T-helper 22 cell (primary cell): Measurements from ENCODE around the gene LRRN1.

Experiments
- DNase-seq: peaks from one replicate; pipeline ENCODE4 v3.0.0-alpha.2; 2020; ENCODE audit warnings: low read depth

The LRRN1 gene

DNA sequence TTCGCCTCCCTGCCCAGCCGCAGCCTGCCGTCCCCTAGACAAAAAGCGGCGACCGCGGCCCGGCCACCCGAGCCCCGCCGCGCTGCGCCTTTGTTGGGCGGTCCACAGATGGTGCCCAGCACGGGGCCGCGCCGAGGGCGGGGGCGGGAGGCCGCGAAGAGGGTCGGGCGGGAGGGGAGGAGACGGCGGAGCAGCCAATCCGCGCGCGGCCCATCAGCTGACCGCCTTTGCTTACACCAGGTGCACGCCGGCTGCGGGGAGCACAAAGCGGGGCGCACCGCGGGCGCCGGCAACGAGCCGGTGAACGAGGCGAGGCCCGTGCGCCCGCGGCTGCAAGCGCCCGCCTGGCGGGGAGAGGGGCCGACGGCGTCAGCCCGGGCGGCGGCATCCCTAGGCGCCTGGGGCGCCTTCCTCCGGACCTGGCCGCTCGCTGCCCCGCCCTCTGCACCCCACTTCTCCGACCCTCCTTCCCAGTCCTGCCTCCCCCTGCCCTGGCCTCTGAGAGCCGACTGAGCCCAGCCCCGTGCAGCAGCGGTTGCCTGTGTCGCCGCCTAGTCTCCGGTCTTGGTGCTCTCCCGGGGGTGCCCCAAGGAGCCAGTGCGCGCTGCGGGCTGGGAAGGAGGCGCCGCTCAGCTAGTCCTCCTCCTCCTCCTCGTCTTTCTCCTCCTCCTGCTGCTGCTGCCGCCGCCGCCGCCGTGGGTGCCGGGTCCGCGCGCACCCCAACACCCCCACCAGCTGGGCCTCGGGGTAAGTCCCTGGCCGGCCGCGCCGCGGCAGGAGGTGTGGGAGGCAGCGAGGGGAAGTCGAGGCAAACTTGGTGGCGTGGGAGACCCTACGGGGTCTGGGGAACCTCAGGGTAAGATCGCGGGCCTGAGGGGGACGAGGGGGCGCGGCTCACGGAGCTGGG lies at the start of gene LRRN1:
Gene LRRN1, plus strand, starts transcription at position 259 of the 907 bp plus-strand sequence. CDS start 45,211 bp downstream, outside the sequence.
- DNase-seq: no peak

DNA sequence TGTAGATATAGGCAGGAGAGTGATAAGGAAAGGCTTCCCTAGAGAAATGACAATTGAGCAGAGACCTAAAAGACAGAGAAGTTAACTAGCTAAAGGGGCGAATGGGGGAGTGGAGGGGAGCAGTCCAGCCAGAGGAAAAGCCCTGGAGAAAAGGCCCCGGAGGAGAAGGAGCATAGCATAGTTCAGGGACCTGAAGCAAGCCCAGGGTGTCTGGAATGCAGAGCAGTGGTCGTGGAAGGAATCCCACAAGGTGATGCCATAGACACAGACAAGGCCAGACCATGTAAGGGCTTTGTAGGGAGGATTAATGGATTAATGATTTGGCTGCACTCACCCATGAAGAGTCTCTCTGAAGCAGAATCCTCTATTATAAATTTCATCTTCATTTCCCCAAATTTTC lies 45.8 kb upstream of the LRRN1 start:
- DNase-seq: no peak

DNA sequence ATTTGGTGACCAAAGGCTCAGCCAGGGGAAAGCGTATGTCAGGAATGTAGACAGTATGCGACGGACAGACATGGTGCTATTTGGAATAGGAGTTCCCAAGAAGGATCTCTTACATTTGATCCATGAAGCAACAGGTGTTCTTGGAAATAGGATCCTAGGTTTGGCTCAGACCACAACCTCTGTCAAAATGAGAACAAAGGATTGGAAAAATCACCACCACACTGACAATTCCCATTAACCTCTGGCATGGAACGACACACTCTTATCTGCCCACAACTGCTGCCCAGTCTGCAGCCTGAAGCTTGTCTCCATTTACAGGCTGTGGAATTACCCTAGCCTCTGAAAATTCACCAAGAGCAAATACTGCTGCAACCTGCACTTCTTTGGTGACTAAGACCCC lies 33.6 kb upstream of the LRRN1 start:
- DNase-seq: no peak

DNA sequence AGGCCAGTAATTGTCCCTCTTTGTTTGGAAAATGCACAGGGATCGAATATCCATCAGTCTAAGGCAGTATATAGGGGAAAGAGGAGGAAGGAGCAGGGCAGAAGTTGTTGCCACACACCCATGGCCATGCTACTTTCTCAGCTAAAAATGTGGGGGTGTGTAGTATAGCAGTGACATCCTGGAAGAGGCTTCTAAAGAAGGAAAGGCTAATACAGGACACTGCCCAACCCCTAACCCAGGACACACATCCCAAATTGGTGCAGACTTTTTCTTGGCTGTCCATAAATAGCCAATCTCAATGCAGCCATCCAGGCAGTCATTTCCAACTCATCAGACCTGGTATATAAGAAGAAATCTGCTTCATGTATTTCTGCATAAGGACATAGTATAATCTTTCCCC lies 33.1 kb upstream of the LRRN1 start:
- no peak for DNase-seq

DNA sequence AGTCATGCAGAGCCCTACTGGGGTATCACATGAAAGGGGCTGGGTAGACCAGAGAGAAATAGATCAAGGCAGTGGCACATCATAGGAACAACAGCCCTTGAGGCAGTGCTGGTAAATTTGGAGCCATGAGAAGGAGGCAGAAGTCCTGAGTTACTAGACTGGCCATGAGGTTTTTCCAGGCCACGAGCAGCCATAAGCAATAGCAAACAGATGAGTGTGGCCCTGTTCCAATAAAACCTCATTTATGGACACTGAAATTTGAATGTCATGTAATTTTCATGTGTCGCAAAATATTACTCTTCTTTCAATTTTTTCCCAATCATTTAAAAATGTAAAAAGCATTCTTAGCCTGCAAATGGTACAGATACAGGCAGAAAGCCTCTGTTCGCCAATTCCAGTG lies 28.1 kb upstream of the LRRN1 start:
- DNase-seq: no peak

DNA sequence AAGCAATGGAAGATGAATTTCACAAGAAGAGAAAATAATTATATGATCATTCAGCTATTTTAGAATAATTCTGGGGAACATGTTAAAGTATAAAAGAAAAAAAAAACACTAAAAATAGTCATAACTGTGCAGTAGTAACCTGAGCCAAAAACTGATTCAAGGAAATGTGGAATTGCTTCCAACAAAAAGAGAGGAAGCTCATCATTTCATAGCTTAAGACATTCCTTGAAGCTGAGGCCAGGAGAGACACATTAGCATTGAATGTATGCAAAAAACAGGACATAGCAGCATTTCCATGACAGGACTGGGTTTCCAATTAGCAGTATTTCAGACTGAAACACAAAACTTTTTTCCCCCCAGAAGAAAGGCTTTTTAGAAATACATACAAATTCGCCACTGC lies 27.7 kb upstream of the LRRN1 start:
- DNase-seq: no peak

- DNase-seq: no peak
Measured at GRCh38 chr3:3772338-3772737, 26.9 kb upstream of the LRRN1 start.

DNA sequence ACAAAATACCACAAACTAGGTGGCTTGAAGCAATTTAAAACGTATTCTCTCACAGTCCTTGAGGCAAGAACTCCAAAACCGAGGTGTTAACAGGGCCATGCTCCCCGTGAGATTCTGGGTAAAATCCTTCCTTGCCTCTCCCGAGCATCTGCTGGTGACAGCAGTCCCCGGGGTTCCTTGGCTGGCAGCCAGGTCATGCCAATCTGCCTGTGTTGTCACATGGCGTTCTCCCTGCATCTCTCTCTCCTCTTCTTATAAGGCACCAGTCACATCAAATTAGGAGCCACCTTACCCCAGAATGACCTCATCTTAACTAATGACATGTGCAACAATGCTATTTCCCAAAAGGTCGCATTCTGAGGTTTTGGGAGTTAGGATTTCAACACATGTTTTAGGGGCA lies 26.3 kb upstream of the LRRN1 start:
- no peak for DNase-seq

DNA sequence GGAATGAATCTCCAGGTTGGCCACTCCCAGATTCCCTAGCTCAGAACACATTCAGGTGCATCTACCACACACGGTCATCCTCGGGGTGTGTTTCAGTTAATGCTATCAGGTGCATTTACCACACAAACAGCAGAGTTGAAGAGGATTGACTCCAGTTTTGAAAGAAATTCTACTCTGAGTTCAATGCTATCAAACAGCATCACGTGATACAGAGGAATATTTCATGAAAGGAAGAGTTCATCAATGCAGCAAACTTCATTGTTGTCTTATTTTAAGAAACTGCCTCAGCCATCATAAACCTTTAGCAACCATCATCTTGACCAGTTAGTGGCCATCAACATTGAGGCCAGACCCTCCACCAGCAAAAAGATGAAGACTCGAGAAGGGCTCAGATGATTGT lies 22.6 kb upstream of the LRRN1 start:
- no peak for DNase-seq

- no peak for DNase-seq
Measured at GRCh38 chr3:3778216-3778615, 21.0 kb upstream of the LRRN1 start.

DNA sequence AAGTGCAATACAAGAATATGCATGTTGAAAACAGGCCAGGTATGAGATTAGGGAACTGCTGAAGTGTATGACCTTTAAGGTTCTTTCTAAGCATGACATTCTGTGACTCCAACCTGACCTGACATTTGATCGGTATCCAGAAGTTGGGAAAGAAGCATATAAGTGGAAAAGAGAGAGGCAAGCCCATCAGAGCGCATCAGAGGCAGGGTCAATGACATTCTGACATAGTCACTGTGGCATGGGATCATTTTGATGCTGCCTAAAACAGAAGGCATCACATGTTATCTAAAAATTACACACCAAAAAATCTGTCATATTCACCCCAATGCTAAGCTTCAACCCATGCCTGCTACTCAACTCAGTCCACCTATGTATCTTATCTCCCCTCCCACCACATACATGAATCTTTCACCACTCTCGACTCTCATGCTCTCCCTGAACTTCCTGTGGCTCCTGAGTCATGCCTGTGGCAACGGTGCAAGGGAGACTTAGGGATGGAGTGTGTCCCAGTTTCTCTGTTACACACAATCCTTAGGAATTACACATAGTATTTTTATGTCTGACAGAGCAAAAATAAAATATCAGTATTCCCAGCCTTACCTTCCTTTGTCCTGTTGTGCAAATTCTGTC lies 20.5 kb upstream of the LRRN1 start:
- no peak for DNase-seq

- no peak for DNase-seq
Measured at GRCh38 chr3:3782457-3782856, 16.8 kb upstream of the LRRN1 start.

DNA sequence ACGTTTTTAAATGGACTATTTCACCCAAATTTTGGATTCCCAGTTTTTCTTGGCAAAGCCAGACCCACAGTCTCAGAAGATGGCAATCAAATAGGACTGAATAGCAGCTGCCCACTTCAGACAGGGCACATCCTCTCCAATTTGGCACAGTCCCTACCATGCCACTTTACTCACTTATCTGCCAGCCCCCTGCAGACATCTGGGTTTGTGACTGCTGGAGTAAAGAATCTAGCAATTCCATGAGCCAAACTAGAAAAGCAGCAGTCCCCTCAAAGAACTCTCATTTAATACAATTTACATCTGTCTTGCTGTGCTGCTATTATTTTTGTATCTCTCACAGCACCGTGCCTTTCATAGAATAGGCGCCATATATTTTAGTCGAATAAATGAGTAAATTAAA lies 16.0 kb upstream of the LRRN1 start:
- DNase-seq: no peak

- DNase-seq: no peak
Measured at GRCh38 chr3:3783696-3784095, 15.5 kb upstream of the LRRN1 start.

DNA sequence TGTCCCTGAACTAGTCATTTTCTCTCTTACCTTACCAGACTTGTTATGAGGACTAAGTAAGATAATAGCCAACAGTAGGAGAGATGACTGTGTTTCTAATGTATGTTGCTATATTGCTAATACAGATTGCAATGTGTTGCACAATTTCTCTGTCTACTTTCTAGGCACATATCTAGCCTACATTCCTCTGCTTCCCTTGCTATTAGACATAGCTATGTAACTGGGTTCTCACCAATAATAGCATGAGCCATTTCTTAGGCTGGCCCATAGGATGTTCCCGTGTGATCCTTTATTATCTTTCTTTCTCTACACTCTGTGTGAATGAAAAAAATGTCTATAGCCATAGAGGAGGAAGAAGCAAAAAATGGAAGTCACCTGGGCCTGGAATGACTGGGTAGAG lies 6.8 kb upstream of the LRRN1 start:
- DNase-seq: no peak

DNA sequence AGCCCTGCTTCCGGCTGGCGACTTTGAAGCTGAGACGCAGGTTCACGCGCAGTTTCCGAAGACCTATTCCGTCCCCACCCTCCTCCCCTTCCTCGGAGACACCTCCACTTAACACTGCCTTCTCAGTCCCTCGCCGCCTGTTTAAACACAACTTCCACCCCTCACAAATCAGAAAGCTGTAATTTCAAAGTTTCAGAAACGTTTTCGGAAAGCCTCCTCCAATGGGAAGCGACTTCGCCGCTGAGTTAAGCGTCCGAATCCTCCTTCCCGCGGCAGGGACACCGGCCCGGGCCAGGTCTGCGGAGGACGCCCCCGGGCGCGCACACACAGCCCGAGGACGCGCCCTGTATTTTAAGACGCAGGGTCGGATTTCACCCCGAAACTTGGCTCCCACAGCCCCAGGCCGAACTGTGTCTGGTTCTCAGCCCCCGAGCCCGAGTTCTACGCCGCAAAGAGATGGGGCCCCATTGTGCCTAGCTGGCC lies 559 bp upstream of the LRRN1 start:
- no peak for DNase-seq

DNA sequence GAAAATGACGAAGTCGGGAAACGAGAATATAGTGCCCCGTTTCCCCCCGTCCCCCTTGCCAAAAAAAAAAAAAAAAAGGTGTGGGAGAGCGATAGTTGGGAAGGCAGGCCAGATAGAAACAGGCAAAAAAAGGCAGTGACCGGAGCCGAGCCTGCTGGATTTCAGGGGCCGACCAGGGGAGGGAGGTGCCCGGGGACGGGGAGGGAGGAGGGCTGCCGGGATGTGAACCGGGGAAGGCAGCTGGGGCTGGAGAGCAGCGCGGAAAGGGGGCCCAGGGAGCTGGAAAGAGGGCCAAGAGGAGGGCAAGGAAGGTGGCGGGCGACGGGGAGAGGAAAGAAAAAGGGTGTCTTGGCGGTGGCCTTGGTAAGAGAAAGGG lies 837 bp downstream of the LRRN1 start:
- no peak for DNase-seq

GRCh38 chr3:3800685-3801493 lies 1.7 kb downstream of the LRRN1 start:
- no peak for DNase-seq

DNA sequence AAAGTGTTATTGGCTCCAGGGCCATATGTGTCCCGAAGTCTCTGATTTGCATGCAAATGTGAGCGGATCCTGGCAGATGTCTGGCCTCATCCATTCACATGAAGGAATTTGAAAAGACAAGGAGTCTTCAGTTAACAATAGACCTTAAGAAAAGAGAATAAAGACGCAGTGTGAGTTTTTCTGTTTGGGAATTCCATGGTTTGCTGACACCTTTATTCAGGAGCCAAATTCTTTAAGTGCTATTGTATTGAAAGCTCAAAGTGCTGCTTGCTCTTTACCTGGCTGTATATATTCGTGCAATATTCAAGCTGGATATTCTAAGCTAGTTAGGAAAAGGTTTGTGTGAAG lies 2.2 kb downstream of the LRRN1 start:
- DNase-seq: no peak

GRCh38 chr3:3802046-3802445 lies 2.8 kb downstream of the LRRN1 start:
- no peak for DNase-seq

GRCh38 chr3:3804560-3804959 lies 5.3 kb downstream of the LRRN1 start:
- no peak for DNase-seq

GRCh38 chr3:3806092-3806491 lies 6.9 kb downstream of the LRRN1 start:
- DNase-seq: no peak

- DNase-seq: no peak
Measured at GRCh38 chr3:3806856-3807255, 7.6 kb downstream of the LRRN1 start.
